Measurements from ENCODE around the gene CTNNBIP1. TPM values are rescaled to one million over a fixed set of nuclear protein-coding genes. Genes with fewer than 3 reads are reported as not detected.

Gene CTNNBIP1
- polyA plus RNA-seq, 1 donor (not counting 4 experiments of a cell fraction or from before 2014, with no cell fraction given), result 92.3 TPM

DNA sequence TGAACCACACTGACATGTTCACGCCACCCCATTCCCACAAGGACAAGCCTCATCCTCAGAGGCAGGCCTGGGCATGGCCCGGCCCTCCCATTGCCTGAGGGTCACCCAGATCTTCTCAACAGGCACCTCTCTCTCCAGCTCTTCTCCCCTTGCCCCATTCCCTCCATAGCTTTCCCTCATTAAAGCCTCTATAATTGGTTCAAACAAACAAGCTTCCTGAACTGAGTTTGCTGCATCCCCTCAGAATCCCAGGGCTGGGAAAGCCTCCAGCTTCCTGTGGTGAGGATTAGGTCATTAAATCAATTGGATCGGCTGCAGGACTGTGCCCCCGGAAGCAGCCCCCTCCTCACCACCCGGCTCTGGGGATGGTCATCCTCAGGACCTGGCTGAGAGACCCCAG lies 18.9 kb downstream of the CTNNBIP1 start:
- Histone ChIP-seq H3K4me1 (ENCODE audit: control insufficient read depth, extremely low read depth, insufficient read depth, low read length) (peaks cover 65% of the 10 kb centered on the region), H3K36me3 (ENCODE audit: control insufficient read depth in 2 of 2, extremely low read depth in 1 of 2, insufficient read depth in 2 of 2, low read length in 2 of 2) (peaks cover 7 to 21% of the 10 kb centered on the region in 2 experiments), H3K9me3 (ENCODE audit: control insufficient read depth, low read depth, low read length) (no peaks in the 10 kb centered on the region), H3K9me1 (ENCODE audit: control insufficient read depth, extremely low read depth, insufficient read depth, low read length) (peaks cover 6% of the 10 kb centered on the region), H3K79me2 (ENCODE audit: control insufficient read depth, insufficient read depth, low read length) (peaks cover 29% of the 10 kb centered on the region), H3K27me3 (ENCODE audit: control insufficient read depth, extremely low read depth, insufficient read depth, low read length) (no peaks in the 10 kb centered on the region), H2AFZ (ENCODE audit: control insufficient read depth, low read length) (no peak overlapping the region), H4K20me1 (ENCODE audit: control insufficient read depth, extremely low read depth, insufficient read depth, low read length) (no peaks in the 10 kb centered on the region), H3K4me3 (ENCODE audit: control insufficient read depth in 2 of 3, extremely low read depth in 1 of 3, insufficient read depth in 2 of 3, low read depth in 1 of 3, low read length in 3 of 3) (peak overlapping the region in 2 of 3 experiments; percentile 36 to 46), H3K27ac (ENCODE audit: control insufficient read depth, insufficient read depth, low read length) (peak overlapping the region; percentile 82), H3K4me2 (ENCODE audit: control insufficient read depth, extremely low read depth, insufficient read depth, low read depth, low read length) (peak overlapping the region; percentile 88), H3K9ac (ENCODE audit: control insufficient read depth, extremely low read depth, insufficient read depth, low read length) (peak overlapping the region; percentile 43)
- dilution Hi-C loops (cut with MboI; ENCODE audit: extremely low pct_ligation_motif_present, low sequenced_read_pairs), result loop anchor here (25.0 kb wide), 1 partner anchor 104 kb away; no protein-coding TSS in a partner anchor
- no peak for DNase-seq (ENCODE audit: low read depth, low spot score)
- FAIRE-seq, result peak; percentile 66
- TF ChIP-seq, protein P1, sequence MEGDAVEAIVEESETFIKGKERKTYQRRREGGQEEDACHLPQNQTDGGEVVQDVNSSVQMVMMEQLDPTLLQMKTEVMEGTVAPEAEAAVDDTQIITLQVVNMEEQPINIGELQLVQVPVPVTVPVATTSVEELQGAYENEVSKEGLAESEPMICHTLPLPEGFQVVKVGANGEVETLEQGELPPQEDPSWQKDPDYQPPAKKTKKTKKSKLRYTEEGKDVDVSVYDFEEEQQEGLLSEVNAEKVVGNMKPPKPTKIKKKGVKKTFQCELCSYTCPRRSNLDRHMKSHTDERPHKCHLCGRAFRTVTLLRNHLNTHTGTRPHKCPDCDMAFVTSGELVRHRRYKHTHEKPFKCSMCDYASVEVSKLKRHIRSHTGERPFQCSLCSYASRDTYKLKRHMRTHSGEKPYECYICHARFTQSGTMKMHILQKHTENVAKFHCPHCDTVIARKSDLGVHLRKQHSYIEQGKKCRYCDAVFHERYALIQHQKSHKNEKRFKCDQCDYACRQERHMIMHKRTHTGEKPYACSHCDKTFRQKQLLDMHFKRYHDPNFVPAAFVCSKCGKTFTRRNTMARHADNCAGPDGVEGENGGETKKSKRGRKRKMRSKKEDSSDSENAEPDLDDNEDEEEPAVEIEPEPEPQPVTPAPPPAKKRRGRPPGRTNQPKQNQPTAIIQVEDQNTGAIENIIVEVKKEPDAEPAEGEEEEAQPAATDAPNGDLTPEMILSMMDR (optimal IDR thresholded peaks at IDR 0.05 in 1 of 3, IDR thresholded peaks at IDR 0.05 in 1 of 3, conservative IDR thresholded peaks at IDR 0.05 in 1 of 3; ENCODE audit: extremely low read depth in 1 of 3, insufficient read depth in 2 of 3, low read length in 3 of 3), result no peak
- no peak for TF ChIP-seq EZH2 (IDR thresholded peaks at IDR 0.05; ENCODE audit: low read length)

- TF ChIP-seq EZH2 (IDR thresholded peaks at IDR 0.05; ENCODE audit: low read length), result no peak
- TF ChIP-seq, protein P1 (optimal IDR thresholded peaks at IDR 0.05 in 1 of 3, IDR thresholded peaks at IDR 0.05 in 1 of 3, conservative IDR thresholded peaks at IDR 0.05 in 1 of 3; ENCODE audit: extremely low read depth in 1 of 3, insufficient read depth in 2 of 3, low read length in 3 of 3), result peak in 1 of 3 experiments; percentile 10
- H3K9me3 ChIP-seq (ENCODE audit: control insufficient read depth, low read depth, low read length), result no peaks in the 10 kb centered on the region
- H4K20me1 ChIP-seq (ENCODE audit: control insufficient read depth, extremely low read depth, insufficient read depth, low read length), result no peaks in the 10 kb centered on the region
- H3K4me1 ChIP-seq (ENCODE audit: control insufficient read depth, extremely low read depth, insufficient read depth, low read length), result peaks cover 66% of the 10 kb centered on the region
- peak overlapping the region in 2 of 3 experiments; percentile 32 to 37 for H3K4me3 ChIP-seq (ENCODE audit: control insufficient read depth in 2 of 3, extremely low read depth in 1 of 3, insufficient read depth in 2 of 3, low read depth in 1 of 3, low read length in 3 of 3)
- dilution Hi-C loops (cut with MboI; ENCODE audit: extremely low pct_ligation_motif_present, low sequenced_read_pairs), result loop anchor here (25.0 kb wide), 1 partner anchor 103 kb away; no protein-coding TSS in a partner anchor
- no peak overlapping the region for H2AFZ ChIP-seq (ENCODE audit: control insufficient read depth, low read length)
- H3K4me2 ChIP-seq (ENCODE audit: control insufficient read depth, extremely low read depth, insufficient read depth, low read depth, low read length), result peak overlapping the region; percentile 88
- no peaks in the 10 kb centered on the region for H3K27me3 ChIP-seq (ENCODE audit: control insufficient read depth, extremely low read depth, insufficient read depth, low read length)
- DNase-seq (ENCODE audit: low read depth, low spot score) (peak; percentile 98), FAIRE-seq (no peak)
- H3K9ac ChIP-seq (ENCODE audit: control insufficient read depth, extremely low read depth, insufficient read depth, low read length), result peak overlapping the region; percentile 64
- H3K36me3 ChIP-seq (ENCODE audit: control insufficient read depth in 2 of 2, extremely low read depth in 1 of 2, insufficient read depth in 2 of 2, low read length in 2 of 2), result peaks cover 7 to 18% of the 10 kb centered on the region in 2 experiments
- H3K79me2 ChIP-seq (ENCODE audit: control insufficient read depth, insufficient read depth, low read length), result peaks cover 27% of the 10 kb centered on the region
- peak overlapping the region; percentile 82 for H3K27ac ChIP-seq (ENCODE audit: control insufficient read depth, insufficient read depth, low read length)
- peaks cover 6% of the 10 kb centered on the region for H3K9me1 ChIP-seq (ENCODE audit: control insufficient read depth, extremely low read depth, insufficient read depth, low read length)
These were observed 19.8 kb downstream of the CTNNBIP1 start for GRCh38 chr1:9890224-9890731.

All from keratinocyte (primary cell).